ENCODE data around the gene DERL2. TPM values are rescaled to one million over a fixed set of nuclear protein-coding genes. Genes with fewer than 3 reads are reported as not detected.

DERL2 gene
- total RNA-seq, 1 experiment from 2014 or later = 107 TPM

- peak; percentile 16 for DNase-seq (ENCODE audit: unreplicated experiment)
- no peaks in the 10 kb centered on the region for H3K4me1 Mint-ChIP-seq (ENCODE audit: insufficient read depth, unreplicated experiment)
- TF ChIP-seq CTCF (IDR thresholded peaks at IDR 0.05; ENCODE audit: unreplicated experiment) = no peak
- intact Hi-C loops (cut with micrococcal nuclease) = no loop called here
- no peaks in the 10 kb centered on the region for H3K27me3 Mint-ChIP-seq (ENCODE audit: insufficient read depth, unreplicated experiment)
- CTCF ChIA-PET = interaction anchor here (0.6 kb wide), 1 partner anchor 49 kb away, joined by 3 read pairs; no protein-coding TSS in a partner anchor
- no peaks in the 10 kb centered on the region for H3K9me3 Mint-ChIP-seq (ENCODE audit: unreplicated experiment)
- no TSS peak for BruUV-seq (replicated peaks)
- no peaks in the 10 kb centered on the region for H3K36me3 Mint-ChIP-seq (ENCODE audit: insufficient read depth, unreplicated experiment)
- POLR2A ChIA-PET = no interaction called here
- no peak overlapping the region for H3K4me3 Mint-ChIP-seq (ENCODE audit: unreplicated experiment)
- no peak overlapping the region for H3K27ac Mint-ChIP-seq (ENCODE audit: low read depth, unreplicated experiment)
Observed at GRCh38 chr17:5509482-5509881, 23.5 kb upstream of the DERL2 start.

DNA sequence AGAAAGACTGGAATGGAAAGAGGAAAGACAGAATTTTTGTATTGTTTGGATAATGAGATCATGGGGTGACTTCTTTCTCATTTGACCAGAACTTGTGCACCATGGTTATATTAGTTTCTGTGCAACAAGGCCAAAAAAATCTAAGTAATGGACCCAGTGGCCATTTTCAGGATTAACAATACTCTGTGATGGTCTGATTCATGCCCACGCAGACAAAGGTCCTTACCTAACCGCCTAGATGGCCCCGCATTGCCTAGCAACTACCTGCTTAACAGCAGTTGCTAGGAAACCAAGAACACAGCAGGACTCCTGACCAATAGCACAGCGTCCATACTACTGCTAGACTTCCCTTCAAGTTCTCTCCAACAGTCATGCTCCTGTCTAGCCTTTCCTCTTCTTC lies 22.8 kb upstream of the DERL2 start:
- TF ChIP-seq CTCF (IDR thresholded peaks at IDR 0.05; ENCODE audit: unreplicated experiment) = no peak
- H3K27ac Mint-ChIP-seq (ENCODE audit: low read depth, unreplicated experiment) = no peak overlapping the region
- H3K4me1 Mint-ChIP-seq (ENCODE audit: insufficient read depth, unreplicated experiment) = no peaks in the 10 kb centered on the region
- no peak for DNase-seq (ENCODE audit: unreplicated experiment)
- ChIA-PET CTCF (interaction anchor here (0.6 to 1.0 kb wide), 5 partner anchors 18 to 1566 kb away, joined by 3 to 4 read pairs (median 3); no protein-coding TSS in a partner anchor), POLR2A (no interaction called here)
- no peak overlapping the region for H3K4me3 Mint-ChIP-seq (ENCODE audit: unreplicated experiment)
- intact Hi-C loops (cut with micrococcal nuclease) = no loop called here
- H3K9me3 Mint-ChIP-seq (ENCODE audit: unreplicated experiment) = no peaks in the 10 kb centered on the region
- H3K36me3 Mint-ChIP-seq (ENCODE audit: insufficient read depth, unreplicated experiment) = no peaks in the 10 kb centered on the region
- no TSS peak for BruUV-seq (replicated peaks)
- H3K27me3 Mint-ChIP-seq (ENCODE audit: insufficient read depth, unreplicated experiment) = no peaks in the 10 kb centered on the region

DNA sequence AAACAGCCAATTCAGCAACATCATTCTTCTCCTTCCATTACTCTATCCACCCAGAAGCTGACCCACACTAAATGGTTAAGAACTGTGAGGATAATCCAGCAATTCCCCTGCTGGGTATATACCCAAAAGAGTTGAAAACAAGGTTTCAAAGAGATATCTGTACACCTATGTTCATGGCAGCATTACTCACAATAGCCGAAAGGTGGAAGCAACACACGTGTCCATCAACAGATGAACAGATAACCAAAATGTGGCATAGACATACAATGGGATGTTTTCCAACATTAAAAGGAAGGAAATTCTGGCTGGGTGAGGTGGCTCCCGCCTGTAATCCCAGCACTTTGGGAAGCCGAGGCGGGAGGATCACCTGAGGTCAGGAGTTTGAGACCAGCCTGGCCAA lies 20.3 kb upstream of the DERL2 start:
- intact Hi-C loops (cut with micrococcal nuclease) = loop anchor here (2.0 kb wide), 1 partner anchor 78 kb away; the partner anchor contains the start of gene NLRP1
- DNase-seq (ENCODE audit: unreplicated experiment) = no peak
- Mint-ChIP-seq H3K4me3 (ENCODE audit: unreplicated experiment) (no peak overlapping the region), H3K4me1 (ENCODE audit: insufficient read depth, unreplicated experiment) (no peaks in the 10 kb centered on the region), H3K36me3 (ENCODE audit: insufficient read depth, unreplicated experiment) (no peaks in the 10 kb centered on the region), H3K27ac (ENCODE audit: low read depth, unreplicated experiment) (no peak overlapping the region), H3K9me3 (ENCODE audit: unreplicated experiment) (no peaks in the 10 kb centered on the region), H3K27me3 (ENCODE audit: insufficient read depth, unreplicated experiment) (no peaks in the 10 kb centered on the region)
- BruUV-seq (replicated peaks) = no TSS peak
- TF ChIP-seq CTCF (IDR thresholded peaks at IDR 0.05; ENCODE audit: unreplicated experiment) = peak; percentile 11
- ChIA-PET POLR2A (interaction anchor here (0.8 kb wide), 1 partner anchor 21 kb away, joined by 3 read pairs; no protein-coding TSS in a partner anchor), CTCF (interaction anchor here (0.6 kb wide), 1 partner anchor 38 kb away, joined by 3 read pairs; no protein-coding TSS in a partner anchor)

GRCh38 chr17:5502552-5502951 lies 16.6 kb upstream of the DERL2 start:
- Mint-ChIP-seq H3K36me3 (ENCODE audit: insufficient read depth, unreplicated experiment) (no peaks in the 10 kb centered on the region), H3K4me3 (ENCODE audit: unreplicated experiment) (no peak overlapping the region), H3K27me3 (ENCODE audit: insufficient read depth, unreplicated experiment) (peaks cover 11% of the 10 kb centered on the region), H3K9me3 (ENCODE audit: unreplicated experiment) (no peaks in the 10 kb centered on the region), H3K27ac (ENCODE audit: low read depth, unreplicated experiment) (no peak overlapping the region), H3K4me1 (ENCODE audit: insufficient read depth, unreplicated experiment) (peaks cover 5% of the 10 kb centered on the region)
- CTCF ChIA-PET = interaction anchor here (0.6 kb wide), 3 partner anchors 11 to 87 kb away, joined by 3 read pairs; no protein-coding TSS in a partner anchor
- POLR2A ChIA-PET = no interaction called here
- no peak for TF ChIP-seq CTCF (IDR thresholded peaks at IDR 0.05; ENCODE audit: unreplicated experiment)
- BruUV-seq (replicated peaks) = no TSS peak
- DNase-seq (ENCODE audit: unreplicated experiment) = no peak
- intact Hi-C loops (cut with micrococcal nuclease) = no loop called here

All from MCF 10A (cell line).